ENCODE measurements around the gene HCRTR2. TPM values are rescaled to one million over a fixed set of nuclear protein-coding genes. Genes with fewer than 3 reads are reported as not detected.

Gene HCRTR2
- total RNA-seq, 1 experiment from 2014 or later, result not detected

DNA sequence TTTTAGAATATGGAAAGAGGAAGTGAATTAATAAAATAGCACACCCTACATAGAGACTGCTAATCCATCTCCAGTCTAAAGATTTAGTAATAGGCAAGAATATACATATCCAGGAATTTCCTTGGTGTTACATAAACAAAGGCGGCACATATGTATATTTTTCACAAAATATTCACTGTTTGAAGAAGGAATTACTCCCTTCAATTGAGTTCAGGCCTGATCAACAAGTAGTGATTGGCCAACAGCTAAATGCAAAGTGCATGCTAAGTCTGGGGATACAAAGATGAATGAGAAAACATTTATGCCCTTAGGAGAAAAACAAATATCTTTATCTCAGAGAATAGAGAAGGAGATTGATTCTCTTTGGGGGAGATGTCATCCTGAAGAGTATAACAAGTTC lies 6.5 kb upstream of the HCRTR2 start:
- Histone ChIP-seq H3K4me3 (ENCODE audit: low read depth in 2 of 2, low read length in 2 of 2) (no peak overlapping the region), H3K27me3 (ENCODE audit: control insufficient read depth, insufficient read depth, low read length) (no peaks in the 10 kb centered on the region), H3K4me1 (ENCODE audit: control insufficient read depth, insufficient read depth, low read length) (no peaks in the 10 kb centered on the region), H3K36me3 (ENCODE audit: control insufficient read depth, insufficient read depth, low read length) (no peaks in the 10 kb centered on the region), H3K9me3 (ENCODE audit: control insufficient read depth, insufficient read depth, low read depth, low read length) (no peaks in the 10 kb centered on the region), H3K27ac (ENCODE audit: low read length) (no peak overlapping the region)
- ChIA-PET CTCF (no interaction called here), POLR2A (no interaction called here)
- in situ Hi-C loops (cut with HindIII; ENCODE audit: low pct_unique_long_range_greater_than_20kb, low sequenced_read_pairs), result no loop called here
- BruUV-seq (replicated peaks), result no TSS peak
- ATAC-seq, result no peak
- DNase-seq (ENCODE audit: low read depth, low spot score), result no peak
- TF ChIP-seq POLR2AphosphoS5 (IDR thresholded peaks at IDR 0.05; ENCODE audit: low read depth, low read length) (no peak), SIN3A (IDR thresholded peaks at IDR 0.05; ENCODE audit: borderline replicate concordance, insufficient read depth, low read depth, low read length) (no peak), TCF7L2 (IDR thresholded peaks at IDR 0.05; ENCODE audit: low read depth, low read length) (no peak)
- TF ChIP-seq, protein P1, sequence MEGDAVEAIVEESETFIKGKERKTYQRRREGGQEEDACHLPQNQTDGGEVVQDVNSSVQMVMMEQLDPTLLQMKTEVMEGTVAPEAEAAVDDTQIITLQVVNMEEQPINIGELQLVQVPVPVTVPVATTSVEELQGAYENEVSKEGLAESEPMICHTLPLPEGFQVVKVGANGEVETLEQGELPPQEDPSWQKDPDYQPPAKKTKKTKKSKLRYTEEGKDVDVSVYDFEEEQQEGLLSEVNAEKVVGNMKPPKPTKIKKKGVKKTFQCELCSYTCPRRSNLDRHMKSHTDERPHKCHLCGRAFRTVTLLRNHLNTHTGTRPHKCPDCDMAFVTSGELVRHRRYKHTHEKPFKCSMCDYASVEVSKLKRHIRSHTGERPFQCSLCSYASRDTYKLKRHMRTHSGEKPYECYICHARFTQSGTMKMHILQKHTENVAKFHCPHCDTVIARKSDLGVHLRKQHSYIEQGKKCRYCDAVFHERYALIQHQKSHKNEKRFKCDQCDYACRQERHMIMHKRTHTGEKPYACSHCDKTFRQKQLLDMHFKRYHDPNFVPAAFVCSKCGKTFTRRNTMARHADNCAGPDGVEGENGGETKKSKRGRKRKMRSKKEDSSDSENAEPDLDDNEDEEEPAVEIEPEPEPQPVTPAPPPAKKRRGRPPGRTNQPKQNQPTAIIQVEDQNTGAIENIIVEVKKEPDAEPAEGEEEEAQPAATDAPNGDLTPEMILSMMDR (IDR thresholded peaks at IDR 0.05), result no peak
- TF ChIP-seq, protein P2, sequence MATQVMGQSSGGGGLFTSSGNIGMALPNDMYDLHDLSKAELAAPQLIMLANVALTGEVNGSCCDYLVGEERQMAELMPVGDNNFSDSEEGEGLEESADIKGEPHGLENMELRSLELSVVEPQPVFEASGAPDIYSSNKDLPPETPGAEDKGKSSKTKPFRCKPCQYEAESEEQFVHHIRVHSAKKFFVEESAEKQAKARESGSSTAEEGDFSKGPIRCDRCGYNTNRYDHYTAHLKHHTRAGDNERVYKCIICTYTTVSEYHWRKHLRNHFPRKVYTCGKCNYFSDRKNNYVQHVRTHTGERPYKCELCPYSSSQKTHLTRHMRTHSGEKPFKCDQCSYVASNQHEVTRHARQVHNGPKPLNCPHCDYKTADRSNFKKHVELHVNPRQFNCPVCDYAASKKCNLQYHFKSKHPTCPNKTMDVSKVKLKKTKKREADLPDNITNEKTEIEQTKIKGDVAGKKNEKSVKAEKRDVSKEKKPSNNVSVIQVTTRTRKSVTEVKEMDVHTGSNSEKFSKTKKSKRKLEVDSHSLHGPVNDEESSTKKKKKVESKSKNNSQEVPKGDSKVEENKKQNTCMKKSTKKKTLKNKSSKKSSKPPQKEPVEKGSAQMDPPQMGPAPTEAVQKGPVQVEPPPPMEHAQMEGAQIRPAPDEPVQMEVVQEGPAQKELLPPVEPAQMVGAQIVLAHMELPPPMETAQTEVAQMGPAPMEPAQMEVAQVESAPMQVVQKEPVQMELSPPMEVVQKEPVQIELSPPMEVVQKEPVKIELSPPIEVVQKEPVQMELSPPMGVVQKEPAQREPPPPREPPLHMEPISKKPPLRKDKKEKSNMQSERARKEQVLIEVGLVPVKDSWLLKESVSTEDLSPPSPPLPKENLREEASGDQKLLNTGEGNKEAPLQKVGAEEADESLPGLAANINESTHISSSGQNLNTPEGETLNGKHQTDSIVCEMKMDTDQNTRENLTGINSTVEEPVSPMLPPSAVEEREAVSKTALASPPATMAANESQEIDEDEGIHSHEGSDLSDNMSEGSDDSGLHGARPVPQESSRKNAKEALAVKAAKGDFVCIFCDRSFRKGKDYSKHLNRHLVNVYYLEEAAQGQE (IDR thresholded peaks at IDR 0.05; ENCODE audit: insufficient read depth in 1 of 2, low read depth in 2 of 2, low read length in 1 of 2), result no peak
- intact Hi-C loops (cut with micrococcal nuclease; ENCODE audit: unreplicated experiment), result no loop called here

DNA sequence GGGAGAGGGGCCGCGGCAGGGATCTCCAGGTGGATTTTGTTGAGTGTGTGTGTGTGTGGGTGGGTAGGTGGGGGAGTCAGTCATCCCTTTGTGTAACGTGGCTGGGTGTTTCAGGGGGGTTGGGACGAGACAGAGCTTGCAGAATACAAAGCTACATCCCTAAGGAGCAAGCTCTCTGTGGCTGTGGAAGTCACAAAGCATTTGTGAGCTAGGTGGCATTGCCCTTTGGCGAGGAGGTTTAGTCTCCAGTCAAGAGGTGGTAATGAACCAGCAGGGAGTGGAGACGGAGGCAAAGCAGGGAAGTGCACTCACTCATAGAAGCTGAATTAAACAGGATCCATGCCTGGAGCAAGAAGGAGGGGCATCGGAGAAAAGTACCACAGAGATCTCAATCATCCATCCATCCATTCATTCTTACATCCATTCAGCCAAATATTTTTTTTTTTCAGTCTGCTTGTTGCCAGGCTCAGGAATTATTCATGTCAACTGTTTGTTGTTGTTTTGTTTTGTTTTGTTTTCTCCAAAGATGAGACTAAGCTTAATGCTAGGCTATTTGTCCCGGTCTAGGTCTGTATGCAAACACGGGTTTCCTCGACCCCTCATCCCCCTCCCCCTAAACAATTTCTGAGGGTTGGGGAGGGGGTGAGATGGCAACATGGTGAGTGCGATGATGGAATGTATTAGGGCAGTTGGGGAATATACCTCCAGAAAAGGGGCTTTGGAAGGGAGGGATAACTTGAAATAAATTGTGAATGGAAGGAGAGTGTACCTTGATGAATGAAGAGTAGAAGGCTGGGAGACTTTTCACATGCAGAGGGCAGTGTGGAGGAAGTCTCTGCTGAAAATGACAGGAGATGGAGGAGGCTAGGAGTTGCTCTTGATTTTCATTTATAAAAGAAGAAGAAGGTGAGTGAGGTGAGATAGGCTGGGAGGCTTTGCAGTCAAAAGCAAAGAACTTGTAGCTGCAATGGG lies 1.0 kb downstream of the HCRTR2 start:
- H3K4me1 ChIP-seq (ENCODE audit: control insufficient read depth, insufficient read depth, low read length), result 0 out of 2 replicates have a peak, but pooled peaks cover 3% of the 10 kb centered on the region
- CTCF ChIA-PET, result no interaction called here
- H3K27me3 ChIP-seq (ENCODE audit: control insufficient read depth, insufficient read depth, low read length), result peaks cover 13% of the 10 kb centered on the region
- in situ Hi-C loops (cut with HindIII; ENCODE audit: low pct_unique_long_range_greater_than_20kb, low sequenced_read_pairs) (no loop called here), intact Hi-C loops (cut with micrococcal nuclease; ENCODE audit: unreplicated experiment) (no loop called here)
- H3K27ac ChIP-seq (ENCODE audit: low read length), result no peak overlapping the region
- BruUV-seq (replicated peaks), result no TSS peak
- no peaks in the 10 kb centered on the region for H3K36me3 ChIP-seq (ENCODE audit: control insufficient read depth, insufficient read depth, low read length)
- no peak for DNase-seq (ENCODE audit: low read depth, low spot score)
- no peaks in the 10 kb centered on the region for H3K9me3 ChIP-seq (ENCODE audit: control insufficient read depth, insufficient read depth, low read depth, low read length)
- POLR2A ChIA-PET, result interaction anchor here (0.7 kb wide), 1 partner anchor 61 kb away, joined by 4 read pairs; no protein-coding TSS in a partner anchor
- H3K4me3 ChIP-seq (ENCODE audit: low read depth in 2 of 2, low read length in 2 of 2), result no peak overlapping the region
- no peak for TF ChIP-seq SIN3A (IDR thresholded peaks at IDR 0.05; ENCODE audit: borderline replicate concordance, insufficient read depth, low read depth, low read length)
- TF ChIP-seq, protein P2 (IDR thresholded peaks at IDR 0.05; ENCODE audit: insufficient read depth in 1 of 2, low read depth in 2 of 2, low read length in 1 of 2), result no peak
- TF ChIP-seq POLR2AphosphoS5 (IDR thresholded peaks at IDR 0.05; ENCODE audit: low read depth, low read length), result no peak
- no peak for TF ChIP-seq TCF7L2 (IDR thresholded peaks at IDR 0.05; ENCODE audit: low read depth, low read length)
- TF ChIP-seq, protein P1 (IDR thresholded peaks at IDR 0.05), result no peak; the same call in 1 of the 2 replicates
- no peak for ATAC-seq

All from Panc1 (cell line).